ENCODE measurements around the gene DCDC2C.
"Not testable (repeated sequence)": the region's sequence is repeated elsewhere in the genome, so short reads cannot be mapped to it uniquely, and the experiment has no call there.

Gene DCDC2C

DNA sequence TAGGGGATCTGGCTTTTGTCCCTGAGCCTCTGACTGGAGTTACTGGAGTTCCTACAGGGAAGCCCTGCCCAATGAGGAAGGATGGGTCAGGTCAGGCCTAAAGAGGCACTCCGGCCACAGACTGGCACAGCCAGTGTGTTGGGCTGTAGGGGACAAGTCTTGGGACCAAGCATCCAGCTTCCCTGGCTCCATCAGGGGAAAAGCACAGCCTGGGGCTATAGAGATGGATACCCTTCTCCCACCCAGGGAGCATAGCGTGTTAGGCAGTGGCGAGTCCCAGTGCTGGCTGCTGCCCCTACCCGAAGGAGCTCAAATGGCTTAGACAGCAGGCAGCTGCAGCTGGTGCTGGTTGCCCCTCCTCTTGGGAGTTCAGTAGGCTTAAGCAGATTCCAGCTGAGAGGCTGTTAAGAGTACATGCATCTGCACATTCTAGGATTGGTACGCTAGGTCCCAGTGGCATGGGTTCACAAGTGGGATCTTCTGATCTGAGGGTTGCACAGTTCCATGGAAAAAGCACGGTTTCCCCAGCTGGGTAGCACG is 111.4 kb downstream of the DCDC2C start:
- DNase-seq (ENCODE audit: low spot score): no peak
- no peak for FAIRE-seq

DNA sequence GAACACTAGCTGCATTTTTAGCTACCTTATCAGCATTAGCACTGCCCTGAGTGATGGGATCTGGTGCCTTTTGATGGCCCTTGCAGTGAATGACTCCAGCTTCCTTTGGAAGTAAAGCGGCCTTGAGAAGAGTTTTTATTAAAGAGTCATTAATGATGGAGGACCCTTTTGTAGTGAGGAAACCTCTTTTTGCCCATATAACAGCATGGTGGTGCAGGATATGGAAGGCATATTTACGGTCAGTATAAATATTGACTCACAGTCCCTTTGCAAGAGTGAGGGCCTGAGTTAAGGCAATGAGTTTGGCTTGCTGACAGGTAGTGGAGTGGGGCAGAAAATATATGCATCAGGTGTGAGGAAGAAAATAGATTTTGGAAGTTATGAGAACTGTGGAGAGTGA is 113.8 kb downstream of the DCDC2C start:
- DNase-seq (ENCODE audit: low spot score); FAIRE-seq: not testable (repeated sequence)

GRCh38 chr2:3823748-3824147 is 120.4 kb downstream of the DCDC2C start:
- FAIRE-seq (no peak), DNase-seq (ENCODE audit: low spot score) (no peak)

DNA sequence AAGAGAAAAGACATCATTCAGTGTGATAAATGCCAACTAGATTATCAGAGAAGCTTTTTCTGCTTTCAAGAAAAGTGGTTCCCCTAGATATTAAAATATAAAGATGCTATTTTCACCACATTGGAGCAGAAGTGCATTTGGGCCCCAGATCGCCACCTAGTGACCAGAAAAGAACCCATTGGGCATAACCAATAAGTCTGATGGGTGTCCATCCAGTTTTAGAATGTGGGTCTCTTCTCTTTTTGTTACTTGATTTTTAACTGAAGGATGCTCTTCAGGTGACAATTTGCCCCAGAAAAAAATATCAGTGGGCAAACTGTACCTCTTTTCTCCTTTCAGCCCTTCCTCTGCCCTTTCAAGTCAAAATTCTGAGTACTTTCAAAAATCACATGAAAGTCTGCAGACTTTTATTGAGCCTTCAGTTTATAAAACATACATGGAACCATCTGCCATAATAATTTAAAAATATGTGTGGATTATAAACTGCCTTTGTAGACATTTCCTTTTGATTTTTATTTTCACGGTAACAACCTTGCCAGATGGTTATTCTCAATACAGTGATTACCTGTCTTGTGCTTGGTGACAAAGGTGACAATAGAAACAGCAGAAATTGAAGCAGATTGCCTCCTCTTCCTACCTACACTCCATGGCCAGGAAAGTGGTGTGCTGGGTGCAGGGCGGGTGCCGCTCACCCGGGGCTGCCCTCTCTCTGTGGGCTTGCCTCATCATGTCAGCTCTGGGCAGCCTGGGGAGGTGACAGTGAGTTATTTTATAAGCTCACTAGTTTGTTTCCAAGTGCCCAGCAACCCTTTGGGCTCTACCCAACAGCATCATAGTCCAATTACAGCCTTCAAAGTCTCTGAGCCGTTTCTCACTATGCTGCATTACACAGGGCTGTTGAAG is 124.5 kb downstream of the DCDC2C start:
- DNase-seq (ENCODE audit: low spot score) (peak; percentile 32), FAIRE-seq (no peak)

DNA sequence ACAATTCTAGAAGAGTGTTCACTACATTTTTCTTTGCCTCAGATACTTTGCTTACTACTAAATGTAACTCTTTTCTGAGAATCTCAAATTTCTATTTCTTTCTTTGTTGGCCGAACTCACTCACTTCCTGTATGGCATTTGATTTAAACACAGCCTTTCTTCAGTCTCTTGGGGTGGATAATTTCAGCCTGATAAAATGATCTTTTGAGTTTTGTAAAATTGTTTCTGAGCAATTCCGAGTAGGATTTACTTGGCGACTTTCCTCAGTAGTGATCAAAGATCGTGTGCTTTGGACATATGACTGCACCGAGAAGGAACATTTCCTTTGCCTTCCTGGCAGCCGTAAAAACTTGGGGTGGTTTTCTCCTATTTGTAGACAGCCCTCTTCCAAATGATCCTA is 127.4 kb downstream of the DCDC2C start:
- FAIRE-seq: no peak
- no peak for DNase-seq (ENCODE audit: low spot score)

- no peak for FAIRE-seq
- no peak for DNase-seq (ENCODE audit: low spot score)
These were observed 133.7 kb downstream of the DCDC2C start for GRCh38 chr2:3837086-3837485.

DNA sequence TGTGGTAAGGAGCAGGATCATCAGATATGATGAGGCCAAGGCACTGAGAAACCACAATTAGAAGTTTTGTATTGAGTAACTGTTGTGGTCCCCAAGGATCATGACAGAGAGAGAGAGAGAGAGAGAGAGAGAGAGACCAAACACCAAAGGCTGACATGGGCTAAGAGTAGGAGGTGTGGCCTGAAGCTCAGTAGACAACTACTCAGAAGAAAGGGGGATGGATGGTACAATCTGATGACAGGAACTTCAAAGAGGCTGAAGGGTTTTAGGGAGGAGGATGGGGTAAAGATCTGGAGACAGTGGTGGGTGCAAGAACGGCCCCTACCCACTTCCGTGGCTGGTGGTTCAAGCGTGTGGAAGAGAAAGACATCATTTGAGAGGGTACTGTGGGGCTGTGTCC is 135.0 kb downstream of the DCDC2C start:
- no peak for FAIRE-seq
- no peak for DNase-seq (ENCODE audit: low spot score)

DNA sequence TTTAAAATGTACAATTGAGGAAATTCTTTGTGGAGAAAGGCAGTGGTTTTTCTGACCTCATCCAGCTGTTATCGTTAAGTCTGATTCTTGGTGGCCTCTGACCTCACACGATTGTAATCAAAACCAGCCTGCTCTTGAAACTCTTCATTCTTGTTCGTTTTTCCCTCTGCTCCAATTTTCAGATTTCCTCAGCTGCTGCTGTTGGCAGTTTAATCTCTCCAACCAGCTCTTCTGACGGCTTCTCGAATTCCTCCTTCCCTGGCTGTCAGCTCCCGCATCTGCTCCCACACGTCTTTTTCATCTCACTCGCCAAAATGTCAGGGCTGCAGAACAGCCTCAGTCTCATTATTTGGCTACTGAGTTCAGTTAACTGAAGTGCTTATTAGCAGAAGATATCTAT is 136.1 kb downstream of the DCDC2C start:
- FAIRE-seq: no peak

DNA sequence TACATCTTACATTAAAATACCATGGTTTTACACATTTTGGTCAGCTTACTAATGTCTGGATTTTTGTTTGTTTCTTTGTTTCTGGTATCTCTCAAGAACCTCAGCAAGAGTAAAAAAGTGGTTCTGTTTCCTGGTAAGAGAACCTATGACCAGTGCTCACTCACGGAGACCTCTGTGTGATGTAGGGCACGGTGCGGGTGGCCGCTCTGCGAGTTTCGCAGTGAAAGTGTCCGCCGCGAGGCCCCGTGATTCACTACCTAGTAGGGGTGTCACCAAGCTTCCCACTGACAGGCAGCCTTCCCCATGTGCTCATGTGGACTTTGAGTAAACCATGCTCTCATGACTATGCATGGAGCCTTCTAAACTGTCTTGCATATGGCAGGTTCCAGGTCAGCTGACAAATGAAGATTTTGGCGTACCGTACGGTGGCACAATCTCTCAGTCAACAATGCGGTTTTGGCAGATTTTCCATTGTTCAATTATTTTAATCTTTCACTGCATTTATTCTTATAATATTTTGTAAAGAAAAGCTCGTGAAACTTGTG is 137.3 kb downstream of the DCDC2C start:
- DNase-seq (ENCODE audit: low spot score) (no peak), FAIRE-seq (no peak)

More for the DNA sequence above, 136.1 kb downstream of the DCDC2C start:
- no peak for DNase-seq (ENCODE audit: low spot score)

DNA sequence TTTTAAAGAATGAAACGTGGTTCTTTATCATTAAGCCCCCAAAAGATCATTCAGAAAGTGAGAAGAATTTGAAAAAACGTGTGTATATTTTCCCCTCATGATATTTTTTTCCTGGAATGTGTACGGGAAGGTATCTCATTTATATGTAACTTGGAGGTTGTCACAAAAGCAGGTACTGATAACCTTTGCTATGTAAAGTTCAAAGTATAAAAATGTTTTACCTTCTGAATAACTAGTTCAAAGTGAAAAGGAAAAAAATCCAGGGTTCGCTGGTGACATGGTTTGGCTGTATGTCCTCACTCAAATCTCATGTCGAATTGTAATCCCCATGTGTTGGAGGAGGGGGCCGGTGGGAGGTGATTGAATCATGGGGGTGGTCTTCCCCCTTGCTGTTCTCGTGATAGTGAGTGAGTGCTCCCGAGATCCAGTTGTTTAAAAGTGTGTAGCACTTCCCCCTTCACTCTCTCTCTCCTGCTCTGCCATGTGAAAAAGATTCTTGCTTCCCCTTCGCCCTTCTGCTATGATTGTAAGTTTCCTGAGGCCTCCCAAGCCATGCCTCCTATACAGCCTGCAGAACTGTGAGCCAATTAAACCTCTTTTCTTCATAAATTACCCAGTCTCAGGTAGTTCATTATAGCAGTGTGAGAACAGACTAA is 144.2 kb downstream of the DCDC2C start:
- no peak for FAIRE-seq
- no peak for DNase-seq (ENCODE audit: low spot score)

- DNase-seq (ENCODE audit: low spot score) (no peak), FAIRE-seq (no peak)
These were observed 145.4 kb downstream of the DCDC2C start for GRCh38 chr2:3848776-3849175.

DNA sequence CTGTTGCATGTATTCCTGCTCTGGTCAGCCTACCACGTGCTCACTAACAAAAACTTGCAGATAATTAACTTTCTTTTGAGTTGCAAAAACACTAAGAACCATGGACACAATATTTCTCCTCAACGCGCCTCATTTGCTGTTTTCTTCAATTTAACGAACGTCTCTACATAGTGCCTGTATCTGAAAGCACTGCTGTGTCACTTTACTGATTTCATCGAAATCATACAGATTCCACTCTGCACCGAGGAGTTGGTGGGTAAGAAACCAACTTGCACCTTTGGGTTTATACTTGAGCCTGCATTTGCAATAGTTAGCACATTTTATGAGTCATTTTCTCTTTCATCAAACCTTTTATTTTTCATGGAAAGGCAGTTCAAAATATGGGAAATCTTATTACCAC is 145.8 kb downstream of the DCDC2C start:
- FAIRE-seq: no peak
- DNase-seq (ENCODE audit: low spot score): no peak

DNA sequence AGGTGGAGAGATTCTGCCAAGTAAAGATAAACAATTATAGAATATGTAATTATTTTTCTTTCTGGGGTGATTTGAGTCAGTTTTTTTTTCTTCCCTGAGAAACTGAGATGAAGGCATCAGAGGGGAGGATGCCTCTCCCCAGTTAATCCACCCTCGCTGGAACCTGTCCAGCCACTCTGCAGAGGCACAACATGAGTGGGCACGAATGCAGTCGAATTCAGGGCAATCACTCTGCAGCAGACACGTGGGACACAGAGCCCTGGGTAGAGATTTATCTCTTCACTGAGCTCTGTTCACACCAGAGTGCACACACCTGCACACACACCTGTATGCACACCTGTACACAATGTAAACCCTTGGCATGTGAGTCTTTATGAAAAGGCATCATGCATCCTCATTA is 154.2 kb downstream of the DCDC2C start:
- no peak for FAIRE-seq
- DNase-seq (ENCODE audit: low spot score): no peak

DNA sequence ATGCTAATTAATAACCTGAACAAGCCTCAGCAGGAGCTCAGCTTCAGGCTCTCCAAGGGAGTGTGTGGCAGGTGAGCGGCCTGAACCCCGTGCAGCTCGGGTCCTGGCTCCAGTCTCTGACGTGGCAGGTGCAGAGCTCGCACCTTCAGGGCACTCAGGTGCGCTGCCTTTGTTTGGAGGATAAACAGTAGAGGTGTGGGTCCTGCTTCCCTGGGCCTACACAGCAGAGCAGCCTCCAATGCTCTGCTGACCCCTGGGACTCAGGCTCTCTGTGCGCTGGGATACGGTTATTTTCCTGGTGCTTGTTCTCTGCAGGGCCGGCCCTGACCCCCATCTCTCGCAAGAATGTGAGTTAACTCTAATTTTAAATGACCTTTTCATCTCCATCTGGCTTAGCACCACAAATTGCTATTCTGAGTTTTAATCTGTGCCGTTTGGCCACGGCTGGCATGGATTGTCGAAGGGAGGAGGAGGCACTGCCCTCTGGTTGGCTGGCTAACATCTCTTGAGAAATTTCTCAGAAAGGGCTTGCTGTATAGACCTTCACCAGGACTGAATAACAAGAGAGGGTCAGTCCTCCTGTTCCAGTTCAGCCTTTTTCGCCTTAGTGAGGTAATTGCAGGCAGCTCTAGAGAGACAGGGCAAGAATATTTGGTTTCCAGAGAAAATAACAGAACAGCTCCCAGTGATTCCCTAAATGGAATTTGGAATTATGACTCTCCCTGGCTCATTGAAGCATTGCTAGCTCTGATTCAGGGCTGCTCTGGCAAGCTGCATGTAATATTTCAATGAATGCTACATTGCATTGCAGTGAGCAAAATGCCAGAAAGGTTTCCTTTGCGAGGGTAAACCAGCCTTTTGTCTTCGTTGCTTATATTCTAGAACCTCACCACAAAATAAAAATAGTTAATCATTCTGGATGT is 161.8 kb downstream of the DCDC2C start:
- FAIRE-seq (no peak), DNase-seq (ENCODE audit: low spot score) (no peak)

GRCh38 chr2:3867469-3867868 is 164.1 kb downstream of the DCDC2C start:
- DNase-seq (ENCODE audit: low spot score) (no peak), FAIRE-seq (no peak)

GRCh38 chr2:3868012-3868805 is 164.8 kb downstream of the DCDC2C start:
- no peak for DNase-seq (ENCODE audit: low spot score)
- no peak for FAIRE-seq

GRCh38 chr2:3870222-3870621 is 166.8 kb downstream of the DCDC2C start:
- no peak for DNase-seq (ENCODE audit: low spot score)
- FAIRE-seq: no peak

- no peak for FAIRE-seq
These were observed 167.6 kb downstream of the DCDC2C start for GRCh38 chr2:3871002-3871401.

DNA sequence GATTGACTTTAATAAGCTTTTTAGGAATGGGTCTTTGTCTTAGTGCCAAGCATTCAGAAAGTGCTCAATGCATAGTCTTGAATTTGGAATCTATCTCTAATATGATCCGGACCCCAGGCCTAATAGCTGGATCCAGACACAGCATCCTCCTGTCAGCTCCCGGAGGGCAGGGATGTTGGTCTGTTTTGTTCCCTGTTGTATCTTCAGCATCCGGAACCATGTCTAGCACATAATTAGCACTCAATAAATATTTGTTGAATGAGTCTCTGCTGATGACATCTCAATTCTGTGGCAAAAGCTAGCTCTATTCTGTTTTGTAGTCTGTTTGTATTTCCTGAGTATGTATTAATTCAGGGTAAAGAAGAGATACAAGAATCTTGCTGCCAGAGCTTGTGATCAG is 169.1 kb downstream of the DCDC2C start:
- FAIRE-seq (no peak), DNase-seq (ENCODE audit: low spot score) (no peak)

More at GRCh38 chr2:3871002-3871401, 167.6 kb downstream of the DCDC2C start:
- DNase-seq (ENCODE audit: low spot score): no peak

DNA sequence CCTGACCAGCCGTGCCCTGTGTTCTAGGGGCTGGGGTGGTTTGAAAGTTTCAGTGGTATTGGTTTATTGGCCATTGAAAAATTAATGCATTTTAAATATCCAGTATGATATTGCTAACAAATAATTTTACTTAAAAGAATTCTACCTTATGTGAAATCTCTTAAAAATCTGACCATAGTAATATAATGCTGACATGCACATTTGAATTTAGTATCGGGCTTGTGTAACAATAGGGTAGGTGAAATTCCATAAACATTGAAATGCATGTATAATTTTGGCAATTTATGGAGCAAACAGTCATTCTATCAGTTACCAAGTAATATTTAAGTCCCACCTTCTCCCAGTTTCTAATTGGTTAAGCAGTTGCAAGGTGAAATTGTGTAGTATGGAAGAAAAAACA is 170.5 kb downstream of the DCDC2C start:
- no peak for DNase-seq (ENCODE audit: low spot score)
- no peak for FAIRE-seq

Measured in urothelium cell line (cell line).